Natural killer cell treated with Interleukin-12 subunit alpha and Interleukin-12 subunit beta and Interleukin-15 and Interleukin-18, amount 100 ng/mL, for 72 hours (primary cell): ENCODE results near the gene ADARB2. TPM values are rescaled to one million over a fixed set of nuclear protein-coding genes. Genes with fewer than 3 reads are reported as not detected.
"Not testable (repeated sequence)": the region's sequence is repeated elsewhere in the genome, so short reads cannot be mapped to it uniquely, and the experiment has no call there.

Experiments
- ATAC-seq, 2 donors: fragments of 150-1000 bp; cut with Tn5 transposase in 1 of 2; sonication (Bioruptor Pico), chemical (Tn5 transposase) in 1 of 2; 2 replicates each; pipeline ENCODE4 v1.10.0; 2021
- DNase-seq: peaks from one replicate; pipeline ENCODE4 v3.0.0; 2022; ENCODE audit warnings: low spot score
- H3K27ac Mint-ChIP-seq, 2 donors: 1 replicate in 1 of 2; 2 replicates in 1 of 2; pipeline ENCODE4 v1.8.0; 2022; ENCODE audit warnings: mixed read lengths in 2 of 2, mild to moderate bottlenecking in 1 of 2, moderate library complexity in 1 of 2
- H3K27me3 Mint-ChIP-seq, 2 donors: 1 replicate in 1 of 2; 2 replicates in 1 of 2; pipeline ENCODE4 v1.8.0; 2022; ENCODE audit warnings: mixed read lengths in 2 of 2
- H3K36me3 Mint-ChIP-seq: one replicate; pipeline ENCODE4 v1.8.0; 2022; ENCODE audit warnings: mixed read lengths
- H3K4me1 Mint-ChIP-seq, 2 donors: 1 replicate in 1 of 2; 2 replicates in 1 of 2; pipeline ENCODE4 v1.8.0; 2022; ENCODE audit warnings: low read depth in 2 of 2, mixed read lengths in 2 of 2, mild to moderate bottlenecking in 1 of 2
- H3K4me3 Mint-ChIP-seq: one replicate; pipeline ENCODE4 v1.8.0; 2022; ENCODE audit warnings: mixed read lengths
- H3K9me3 Mint-ChIP-seq: 2 replicates; pipeline ENCODE4 v1.8.0; 2022; ENCODE audit warnings: mixed read lengths
- total RNA-seq, 2 donors: library from RNA; stranded (reverse); gene quantifications; one replicate each; pipeline ENCODE4 v1.2.3, GENCODE V29; 2022

Gene ADARB2
- total RNA-seq, 2 donors from 2014 or later = not detected

GRCh38 chr10:1229574-1229973 lies 507.8 kb downstream of the ADARB2 start:
- no peak overlapping the region for H3K27ac Mint-ChIP-seq
- ATAC-seq = no peak
- peaks cover 1% of the 10 kb centered on the region for H3K36me3 Mint-ChIP-seq
- H3K27me3 Mint-ChIP-seq = peaks cover 10 to 18% of the 10 kb centered on the region in 2 donors
- H3K4me1 Mint-ChIP-seq = no peaks in the 10 kb centered on the region
- H3K4me3 Mint-ChIP-seq = no peak overlapping the region
- no peaks in the 10 kb centered on the region for H3K9me3 Mint-ChIP-seq
- DNase-seq = no peak

DNA sequence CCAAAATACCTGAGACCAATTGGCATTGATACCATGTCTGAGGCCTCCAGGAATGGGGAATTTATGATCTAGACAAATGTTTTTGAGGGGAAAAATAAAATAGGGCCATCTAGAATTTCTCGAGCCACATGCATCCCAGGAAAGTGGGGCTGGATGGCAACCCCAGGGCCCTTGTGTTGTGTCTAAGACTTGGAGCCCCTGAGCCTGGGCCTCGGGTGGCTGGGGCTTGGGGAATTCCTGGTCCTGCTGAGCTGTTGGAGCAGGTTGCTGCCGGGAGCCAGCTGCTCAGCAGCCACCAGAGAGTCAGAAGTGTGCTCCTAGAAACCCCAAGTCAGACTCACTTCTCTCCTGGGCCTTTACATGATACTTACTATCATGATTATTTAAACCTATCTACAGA lies 508.2 kb downstream of the ADARB2 start:
- H3K9me3 Mint-ChIP-seq = no peaks in the 10 kb centered on the region
- peaks cover 6% of the 10 kb centered on the region for H3K36me3 Mint-ChIP-seq
- no peak for ATAC-seq
- DNase-seq = no peak
- H3K4me1 Mint-ChIP-seq = no peaks in the 10 kb centered on the region
- peaks cover 12 to 22% of the 10 kb centered on the region in 2 donors for H3K27me3 Mint-ChIP-seq
- H3K27ac Mint-ChIP-seq = no peak overlapping the region
- H3K4me3 Mint-ChIP-seq = no peak overlapping the region

GRCh38 chr10:1228467-1228975 lies 508.8 kb downstream of the ADARB2 start:
- no peak overlapping the region for H3K27ac Mint-ChIP-seq
- no peak overlapping the region for H3K4me3 Mint-ChIP-seq
- DNase-seq = no peak
- H3K9me3 Mint-ChIP-seq = no peaks in the 10 kb centered on the region
- peaks cover 6% of the 10 kb centered on the region for H3K36me3 Mint-ChIP-seq
- ATAC-seq = no peak
- no peaks in the 10 kb centered on the region for H3K4me1 Mint-ChIP-seq
- H3K27me3 Mint-ChIP-seq = peaks cover 12 to 22% of the 10 kb centered on the region in 2 donors

GRCh38 chr10:1227510-1228402 lies 509.6 kb downstream of the ADARB2 start:
- Mint-ChIP-seq H3K4me1 (no peaks in the 10 kb centered on the region), H3K9me3 (no peaks in the 10 kb centered on the region), H3K27ac (no peak overlapping the region), H3K36me3 (peaks cover 6% of the 10 kb centered on the region), H3K27me3 (peaks cover 12 to 22% of the 10 kb centered on the region in 2 donors), H3K4me3 (no peak overlapping the region)
- ATAC-seq (no peak), DNase-seq (no peak)

DNA sequence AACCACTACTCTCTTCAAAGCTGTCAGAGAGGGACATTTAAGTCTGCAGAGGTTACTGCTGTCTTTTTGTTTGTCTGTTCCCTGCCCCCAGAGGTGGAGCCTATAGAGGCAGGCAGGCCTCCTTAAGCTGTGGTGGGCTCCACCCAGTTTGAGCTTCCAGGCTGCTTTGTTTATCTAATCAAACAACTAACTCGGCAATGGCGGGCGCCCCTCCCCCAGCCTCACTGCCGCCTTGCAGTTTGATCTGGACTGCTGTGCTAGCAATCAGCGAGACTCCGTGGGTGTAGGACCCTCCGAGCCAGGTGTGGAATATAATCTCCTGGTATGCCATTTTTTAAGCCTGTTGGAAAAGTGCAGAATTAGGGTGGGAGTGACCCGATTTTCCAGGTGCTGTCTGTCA lies 510.4 kb downstream of the ADARB2 start:
- H3K27ac Mint-ChIP-seq, ATAC-seq, H3K36me3 Mint-ChIP-seq, H3K9me3 Mint-ChIP-seq, DNase-seq, H3K4me1 Mint-ChIP-seq, H3K4me3 Mint-ChIP-seq: not testable (repeated sequence)
- peaks cover 12 to 22% of the 10 kb centered on the region in 2 donors for H3K27me3 Mint-ChIP-seq

GRCh38 chr10:1219874-1220273 lies 517.5 kb downstream of the ADARB2 start:
- ATAC-seq, DNase-seq, H3K4me1 Mint-ChIP-seq, H3K9me3 Mint-ChIP-seq, H3K27me3 Mint-ChIP-seq, H3K27ac Mint-ChIP-seq, H3K4me3 Mint-ChIP-seq, H3K36me3 Mint-ChIP-seq: not testable (repeated sequence)

DNA sequence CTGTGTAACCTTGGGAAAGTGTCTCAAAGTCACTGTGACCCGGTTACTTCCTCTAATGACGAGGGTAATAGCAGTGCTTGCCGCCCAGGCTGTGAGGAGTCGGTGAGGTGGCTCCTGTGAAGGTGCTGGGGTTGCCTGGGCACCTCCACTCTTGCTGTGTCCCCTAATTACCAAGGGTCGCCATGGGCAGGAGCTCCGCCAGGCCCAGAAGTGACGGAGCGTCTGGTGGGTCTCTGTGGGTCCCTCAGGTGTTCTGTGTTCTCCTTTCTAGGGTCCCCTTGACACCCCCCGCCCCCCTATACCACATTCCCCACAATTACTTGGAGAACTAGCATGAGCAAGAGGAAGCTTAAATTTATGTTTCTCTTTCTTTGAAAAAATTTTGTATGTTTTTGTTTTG lies 519.7 kb downstream of the ADARB2 start:
- H3K9me3 Mint-ChIP-seq = no peaks in the 10 kb centered on the region
- no peak overlapping the region for H3K27ac Mint-ChIP-seq
- ATAC-seq (no peak), DNase-seq (no peak)
- peaks cover 0 to 8% of the 10 kb centered on the region in 2 donors for H3K27me3 Mint-ChIP-seq
- no peaks in the 10 kb centered on the region for H3K4me1 Mint-ChIP-seq
- H3K36me3 Mint-ChIP-seq = no peaks in the 10 kb centered on the region
- no peak overlapping the region for H3K4me3 Mint-ChIP-seq

- Mint-ChIP-seq H3K4me1 (no peaks in the 10 kb centered on the region), H3K27ac (no peak overlapping the region), H3K4me3 (no peak overlapping the region), H3K27me3 (peaks cover 0 to 8% of the 10 kb centered on the region in 2 donors), H3K9me3 (no peaks in the 10 kb centered on the region), H3K36me3 (no peaks in the 10 kb centered on the region)
- ATAC-seq = no peak
- DNase-seq = no peak
Measured at GRCh38 chr10:1217237-1217587, 520.1 kb downstream of the ADARB2 start.

DNA sequence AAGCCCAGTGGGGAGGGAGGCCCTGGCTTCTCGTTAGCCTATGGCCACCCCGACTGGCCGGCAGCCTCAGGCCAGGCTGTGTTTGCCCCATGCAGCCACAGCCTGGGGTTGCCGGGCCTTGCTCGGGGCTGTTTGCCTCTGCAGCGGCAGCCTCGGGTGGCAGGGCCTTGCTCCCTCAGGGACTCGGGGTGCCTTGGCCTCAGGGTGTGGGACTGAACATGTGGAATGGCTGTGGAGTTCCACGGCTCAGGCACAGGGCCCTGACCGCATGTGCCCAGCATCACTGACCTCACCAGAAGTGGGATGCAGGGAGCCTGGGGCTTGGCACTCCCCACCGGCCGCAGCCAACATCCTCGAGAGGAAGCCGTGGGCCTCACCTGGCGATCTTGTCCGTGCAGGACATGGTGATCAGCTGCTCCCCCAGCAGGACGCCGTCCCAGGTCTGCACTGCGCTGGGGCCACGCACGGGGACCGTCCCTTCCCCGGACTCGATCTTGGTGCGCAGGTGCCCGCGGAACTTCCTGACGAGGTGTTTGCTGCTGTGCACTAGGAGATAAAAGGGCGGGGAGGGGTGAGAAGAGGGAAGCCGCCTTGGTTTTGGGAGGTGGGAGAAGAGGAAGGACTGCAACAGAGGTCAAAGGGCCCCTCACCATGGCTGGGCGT lies 520.6 kb downstream of the ADARB2 start:
- Mint-ChIP-seq H3K36me3 (no peaks in the 10 kb centered on the region), H3K27ac (no peak overlapping the region), H3K9me3 (no peaks in the 10 kb centered on the region), H3K27me3 (peaks cover 0 to 8% of the 10 kb centered on the region in 2 donors), H3K4me1 (no peaks in the 10 kb centered on the region), H3K4me3 (no peak overlapping the region)
- ATAC-seq = peak; percentile 17 to 20
- no peak for DNase-seq

DNA sequence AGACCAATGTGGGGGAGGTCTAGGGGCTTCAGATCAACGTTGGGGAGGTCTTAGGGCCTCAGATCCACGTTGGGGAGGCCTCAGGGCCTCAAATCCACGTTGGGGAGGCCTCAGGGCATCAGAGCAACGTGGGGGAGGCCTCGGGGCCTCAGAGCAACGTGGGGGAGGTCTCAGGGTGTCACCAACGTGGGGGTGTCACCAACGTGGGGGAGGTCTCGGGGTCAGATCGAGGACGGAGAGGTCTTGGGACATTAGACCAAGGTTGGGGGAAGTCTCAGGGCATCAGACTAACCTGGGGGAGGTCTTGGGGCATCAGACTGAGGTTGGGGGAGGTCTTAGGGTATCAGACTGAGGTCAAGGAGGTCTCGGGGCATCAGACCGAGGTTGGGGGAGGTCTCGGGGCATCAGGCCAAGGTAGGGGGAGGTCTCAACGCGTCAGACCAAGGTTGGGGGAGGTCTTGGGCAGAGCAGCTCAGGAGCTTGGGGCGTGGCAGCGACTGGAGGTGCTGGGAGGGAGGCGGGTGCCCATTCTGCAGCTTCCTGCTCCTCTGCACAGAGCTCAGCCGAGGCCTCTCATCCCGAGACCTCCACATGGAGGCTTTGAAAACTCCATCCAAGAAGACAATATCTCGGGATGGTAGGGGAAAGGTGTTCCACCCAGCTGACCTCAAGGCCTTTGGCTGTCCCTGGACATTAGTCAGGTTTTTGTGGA lies 521.3 kb downstream of the ADARB2 start:
- DNase-seq (no peak), ATAC-seq (peak in 1 of 2 donors; percentile 15)
- no peak overlapping the region for H3K27ac Mint-ChIP-seq
- no peaks in the 10 kb centered on the region for H3K9me3 Mint-ChIP-seq
- H3K36me3 Mint-ChIP-seq = no peaks in the 10 kb centered on the region
- peaks cover 1 to 8% of the 10 kb centered on the region in 2 donors for H3K27me3 Mint-ChIP-seq
- no peak overlapping the region for H3K4me3 Mint-ChIP-seq
- H3K4me1 Mint-ChIP-seq = peaks cover 2 to 3% of the 10 kb centered on the region in 2 donors

DNA sequence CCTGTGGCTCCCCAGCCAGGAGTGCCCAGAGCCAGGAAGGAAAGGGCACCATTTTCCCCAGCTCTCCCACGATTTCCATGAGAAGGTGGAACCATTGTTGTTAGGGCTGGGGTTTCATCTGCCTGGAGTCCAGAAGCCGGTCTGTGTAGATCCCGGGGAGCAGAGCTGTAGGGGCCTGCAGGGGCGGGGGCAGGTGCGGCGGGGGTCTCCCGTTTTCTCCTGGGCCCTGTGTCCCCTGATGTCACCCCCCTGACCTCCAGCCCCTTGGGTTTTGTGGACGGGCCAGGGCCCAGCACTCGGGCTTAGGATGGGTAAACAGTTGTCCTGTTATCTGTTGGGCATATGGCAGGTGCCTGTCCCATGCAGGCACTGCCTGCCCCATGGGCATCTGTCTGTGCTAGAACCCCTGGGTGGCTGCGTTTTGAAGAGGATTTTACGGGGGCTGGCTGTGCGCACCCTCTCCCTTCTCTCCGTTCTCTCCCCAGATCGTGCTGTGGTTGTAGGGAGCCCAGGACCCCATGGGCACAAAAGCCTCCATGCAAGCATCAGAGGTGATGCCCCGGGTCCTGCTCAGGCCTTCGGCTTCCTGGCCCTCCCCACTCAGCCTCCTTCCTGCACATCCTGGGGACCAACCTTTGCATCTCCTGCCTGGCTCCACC lies 522.3 kb downstream of the ADARB2 start:
- Mint-ChIP-seq H3K27me3 (peaks cover 3 to 8% of the 10 kb centered on the region in 2 donors), H3K4me1 (peaks cover 4 to 9% of the 10 kb centered on the region in 2 donors), H3K36me3 (no peaks in the 10 kb centered on the region), H3K4me3 (no peak overlapping the region), H3K9me3 (no peaks in the 10 kb centered on the region), H3K27ac (no peak overlapping the region)
- DNase-seq (no peak), ATAC-seq (no peak)

DNA sequence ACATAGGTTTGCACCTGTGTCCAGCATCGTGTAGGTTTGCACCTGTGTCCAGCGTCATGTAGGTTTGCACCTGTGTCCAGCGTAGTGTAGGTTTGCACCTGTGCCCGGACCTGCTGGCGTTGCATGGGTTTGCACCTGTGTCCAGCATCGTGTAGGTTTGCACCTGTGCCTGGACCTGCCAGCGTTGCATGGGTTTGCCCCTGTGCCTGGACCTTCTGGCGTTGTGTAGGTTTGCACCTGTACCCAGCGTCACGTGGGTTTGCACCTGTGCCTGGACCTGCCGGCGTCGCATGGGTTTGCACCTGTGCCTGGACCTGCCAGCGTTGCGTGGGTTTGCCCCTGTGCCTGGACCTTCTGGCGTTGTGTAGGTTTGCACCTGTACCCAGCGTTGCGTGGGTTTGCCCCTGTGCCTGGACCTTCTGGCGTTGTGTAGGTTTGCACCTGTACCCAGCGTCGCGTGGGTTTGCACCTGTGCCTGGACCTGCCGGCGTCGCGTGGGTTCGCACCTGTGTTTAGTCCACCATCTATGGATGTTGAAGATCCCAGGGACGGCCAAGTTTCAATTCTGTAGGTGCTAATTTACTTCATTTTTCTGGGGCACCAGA lies 523.2 kb downstream of the ADARB2 start:
- H3K9me3 Mint-ChIP-seq = no peaks in the 10 kb centered on the region
- H3K4me1 Mint-ChIP-seq = peaks cover 12 to 17% of the 10 kb centered on the region in 2 donors
- H3K27ac Mint-ChIP-seq = no peak overlapping the region
- DNase-seq (no peak), ATAC-seq (no peak)
- H3K27me3 Mint-ChIP-seq = peaks cover 3 to 8% of the 10 kb centered on the region in 2 donors
- no peak overlapping the region for H3K4me3 Mint-ChIP-seq
- H3K36me3 Mint-ChIP-seq = no peaks in the 10 kb centered on the region
